Tibial artery (tissue), 4 donors: ENCODE data around the gene BECN2.

Source experiments
- DNase-seq, 2 donors: peaks; one replicate each; pipeline ENCODE4 v3.0.0-alpha.2; 2019
- H3K27ac ChIP-seq, 2 donors: fragments of 200-600 bp; sonication (generic) in 1 of 2; 1 replicate in 1 of 2; 2 replicates in 1 of 2; pipeline ENCODE4 v1.5.1; 2018 to 2019; ENCODE audit warnings: mild to moderate bottlenecking in 1 of 2
- H3K27me3 ChIP-seq, 2 donors: fragments of 200-600 bp; sonication (generic) in 1 of 2; one replicate each; pipeline versions ENCODE4 v1.5.1 to v1.6.0; 2016 to 2019
- H3K36me3 ChIP-seq, 3 donors: fragments of 200-600 bp; sonication (generic) in 2 of 3; one replicate each; pipeline ENCODE4 v1.5.1; 2016 to 2019; ENCODE audit warnings: mild to moderate bottlenecking in 2 of 3
- H3K4me1 ChIP-seq, 4 donors: fragments of 200-600 bp; sonication (generic) in 2 of 4; 1 replicate in 3 of 4; 2 replicates in 1 of 4; pipeline ENCODE4 v1.5.1; 2016 to 2019
- H3K4me3 ChIP-seq, 2 donors: fragments of 200-600 bp; sonication (generic) in 1 of 2; 1 replicate in 1 of 2; 2 replicates in 1 of 2; pipeline ENCODE4 v1.5.1; 2018 to 2019; ENCODE audit warnings: mild to moderate bottlenecking in 2 of 2
- H3K9me3 ChIP-seq, 3 donors: fragments of 200-600 bp; sonication (generic) in 1 of 3; one replicate each; pipeline ENCODE4 v1.5.1; 2016 to 2019
- intact Hi-C: fragments of 100-400 bp; cut with DNase I; formaldehyde crosslinking; loops from one replicate; pipeline ENCODE4 v1.15.0; 2023; ENCODE audit warnings: low total_unique reads
- TF ChIP-seq, protein P1 (sequence below), 2 experiments: fragments of 200-600 bp in 1 of 2; fragments of 450-650 bp in 1 of 2; IDR thresholded peaks; one replicate each; pipeline ENCODE4 v1.5.1; 2017 to 2019; ENCODE audit warnings: antibody characterized with exemption in 2 of 2, mild to moderate bottlenecking in 1 of 2, moderate library complexity in 1 of 2

BECN2 gene

DNA sequence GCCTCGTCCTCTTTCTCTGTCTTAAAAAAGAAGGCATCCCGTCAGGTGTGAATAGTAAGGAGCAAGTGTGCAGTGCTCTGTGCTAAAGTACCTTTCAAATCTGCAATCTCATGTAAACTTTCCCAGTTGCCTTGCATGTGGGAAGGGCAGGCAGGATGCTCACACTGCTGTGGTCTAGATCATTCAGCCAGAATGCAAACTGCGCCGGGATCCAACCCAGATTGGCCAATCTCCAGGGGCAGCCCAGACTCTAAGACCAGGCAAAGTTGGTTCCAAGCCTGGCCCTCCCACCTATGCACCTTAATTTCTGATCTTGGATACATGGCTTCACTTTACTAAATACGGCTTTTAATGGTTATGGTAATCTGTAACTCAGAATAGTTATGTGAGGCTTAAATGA lies 44.5 kb downstream of the BECN2 start:
- H3K36me3 ChIP-seq = no peaks in the 10 kb centered on the region
- no peak for DNase-seq
- intact Hi-C loops = no loop called here
- H3K9me3 ChIP-seq = no peaks in the 10 kb centered on the region
- no peak overlapping the region for H3K4me3 ChIP-seq
- H3K27ac ChIP-seq = no peak overlapping the region
- peaks cover 0 to 6% of the 10 kb centered on the region in 2 donors for H3K27me3 ChIP-seq
- no peaks in the 10 kb centered on the region for H3K4me1 ChIP-seq
- TF ChIP-seq, protein P1, sequence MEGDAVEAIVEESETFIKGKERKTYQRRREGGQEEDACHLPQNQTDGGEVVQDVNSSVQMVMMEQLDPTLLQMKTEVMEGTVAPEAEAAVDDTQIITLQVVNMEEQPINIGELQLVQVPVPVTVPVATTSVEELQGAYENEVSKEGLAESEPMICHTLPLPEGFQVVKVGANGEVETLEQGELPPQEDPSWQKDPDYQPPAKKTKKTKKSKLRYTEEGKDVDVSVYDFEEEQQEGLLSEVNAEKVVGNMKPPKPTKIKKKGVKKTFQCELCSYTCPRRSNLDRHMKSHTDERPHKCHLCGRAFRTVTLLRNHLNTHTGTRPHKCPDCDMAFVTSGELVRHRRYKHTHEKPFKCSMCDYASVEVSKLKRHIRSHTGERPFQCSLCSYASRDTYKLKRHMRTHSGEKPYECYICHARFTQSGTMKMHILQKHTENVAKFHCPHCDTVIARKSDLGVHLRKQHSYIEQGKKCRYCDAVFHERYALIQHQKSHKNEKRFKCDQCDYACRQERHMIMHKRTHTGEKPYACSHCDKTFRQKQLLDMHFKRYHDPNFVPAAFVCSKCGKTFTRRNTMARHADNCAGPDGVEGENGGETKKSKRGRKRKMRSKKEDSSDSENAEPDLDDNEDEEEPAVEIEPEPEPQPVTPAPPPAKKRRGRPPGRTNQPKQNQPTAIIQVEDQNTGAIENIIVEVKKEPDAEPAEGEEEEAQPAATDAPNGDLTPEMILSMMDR (IDR thresholded peaks at IDR 0.05) = no peak

DNA sequence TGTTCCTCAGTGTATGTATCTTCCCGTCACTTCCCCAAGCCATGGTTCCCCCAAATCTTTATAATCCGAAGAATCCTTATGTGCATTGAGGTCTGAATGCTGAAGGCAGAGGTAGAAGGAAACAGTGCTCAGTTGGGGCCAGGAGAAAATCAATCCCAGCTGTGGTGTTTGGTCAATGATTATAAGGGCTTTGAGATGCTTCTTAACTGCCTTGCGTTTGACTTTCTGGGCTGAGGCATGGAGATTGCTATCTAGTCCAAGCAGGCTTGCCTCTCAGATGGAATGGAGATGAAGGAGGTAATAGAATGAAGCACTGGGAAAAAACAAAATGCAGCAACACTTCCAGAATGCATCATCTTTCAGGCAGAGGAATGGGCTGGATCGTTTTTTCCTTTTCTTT lies 44.9 kb downstream of the BECN2 start:
- no peaks in the 10 kb centered on the region for H3K36me3 ChIP-seq
- intact Hi-C loops = no loop called here
- no peaks in the 10 kb centered on the region for H3K9me3 ChIP-seq
- TF ChIP-seq, protein P1 (IDR thresholded peaks at IDR 0.05) = no peak
- no peak overlapping the region for H3K27ac ChIP-seq
- peaks cover 0 to 6% of the 10 kb centered on the region in 2 donors for H3K27me3 ChIP-seq
- no peak overlapping the region for H3K4me3 ChIP-seq
- H3K4me1 ChIP-seq = no peaks in the 10 kb centered on the region
- DNase-seq = no peak

DNA sequence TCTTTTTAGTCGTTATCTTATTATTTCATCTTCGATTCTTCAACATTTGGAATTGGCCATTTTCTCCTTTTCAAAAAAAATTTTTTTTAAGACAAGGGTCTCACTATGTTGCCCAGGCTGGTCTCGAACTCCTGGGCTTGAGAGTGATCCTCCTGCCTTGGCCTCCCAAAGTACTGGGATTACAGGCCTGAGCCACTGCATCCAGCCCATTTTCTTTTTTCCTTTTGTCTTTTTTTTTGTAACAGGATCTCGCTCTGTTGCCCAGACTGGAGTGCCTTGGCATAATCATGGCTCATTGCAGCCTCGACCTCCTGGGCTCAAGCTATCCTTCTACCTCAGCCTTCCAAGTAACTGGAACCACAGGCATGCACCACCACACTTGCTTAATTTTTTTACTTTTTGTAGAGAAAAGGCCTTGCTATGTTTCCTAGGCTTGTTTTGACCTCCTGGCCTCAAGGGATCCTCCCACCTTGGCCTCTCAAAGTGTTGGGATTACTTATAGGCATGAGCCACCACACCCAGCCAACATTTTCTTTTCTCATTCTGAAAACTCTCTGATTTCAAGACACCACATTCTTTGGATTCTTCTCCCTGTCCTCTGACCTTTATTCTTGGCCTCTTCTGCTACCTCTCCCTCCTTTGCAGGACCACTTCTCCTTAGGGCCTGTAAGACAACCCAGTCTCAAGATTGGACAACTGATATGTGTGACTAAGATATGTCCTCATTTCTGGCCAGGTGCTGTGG lies 47.4 kb downstream of the BECN2 start:
- Histone ChIP-seq H3K4me1 (no peaks in the 10 kb centered on the region), H3K27me3 (peaks cover 0 to 6% of the 10 kb centered on the region in 2 donors), H3K27ac (no peak overlapping the region), H3K9me3 (no peaks in the 10 kb centered on the region), H3K4me3 (no peak overlapping the region), H3K36me3 (no peaks in the 10 kb centered on the region)
- DNase-seq = no peak
- TF ChIP-seq, protein P1 (IDR thresholded peaks at IDR 0.05) = no peak
- intact Hi-C loops = no loop called here

DNA sequence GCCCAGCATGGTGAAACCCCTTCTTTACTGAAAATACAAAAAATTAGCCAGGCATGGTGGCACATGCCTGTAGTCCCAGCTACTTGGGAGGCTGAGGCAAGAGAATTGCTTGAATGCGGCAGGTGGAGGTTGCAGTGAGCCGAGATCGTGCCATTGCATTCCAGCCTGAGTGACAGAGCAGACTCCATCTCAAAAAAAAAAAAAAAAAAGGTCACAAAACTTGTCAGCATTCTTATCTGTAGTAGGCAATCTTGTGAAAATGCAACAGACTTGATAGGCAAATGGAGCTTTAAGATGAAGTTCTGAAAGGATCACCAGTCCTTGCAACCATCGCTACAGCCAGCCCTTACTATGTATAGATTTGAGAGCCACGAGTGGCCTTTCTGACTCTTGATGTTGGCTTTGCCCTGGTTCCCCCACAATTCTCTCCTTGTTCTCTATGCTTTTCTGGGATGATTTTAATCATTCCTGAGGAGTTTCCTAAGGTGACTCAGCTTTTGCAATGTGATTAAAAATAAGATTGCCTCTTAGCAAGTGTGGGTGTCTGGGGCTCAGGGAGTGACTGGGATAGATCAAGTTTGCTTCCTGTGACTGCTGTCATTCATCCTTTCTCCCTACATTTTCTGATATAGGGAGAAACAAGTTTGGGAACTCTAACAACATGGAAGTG lies 48.4 kb downstream of the BECN2 start:
- H3K27me3 ChIP-seq = no peaks in the 10 kb centered on the region
- DNase-seq = no peak
- H3K36me3 ChIP-seq = no peaks in the 10 kb centered on the region
- TF ChIP-seq, protein P1 (IDR thresholded peaks at IDR 0.05) = no peak
- intact Hi-C loops = no loop called here
- H3K4me3 ChIP-seq = no peak overlapping the region
- no peaks in the 10 kb centered on the region for H3K4me1 ChIP-seq
- no peak overlapping the region for H3K27ac ChIP-seq
- H3K9me3 ChIP-seq = no peaks in the 10 kb centered on the region

DNA sequence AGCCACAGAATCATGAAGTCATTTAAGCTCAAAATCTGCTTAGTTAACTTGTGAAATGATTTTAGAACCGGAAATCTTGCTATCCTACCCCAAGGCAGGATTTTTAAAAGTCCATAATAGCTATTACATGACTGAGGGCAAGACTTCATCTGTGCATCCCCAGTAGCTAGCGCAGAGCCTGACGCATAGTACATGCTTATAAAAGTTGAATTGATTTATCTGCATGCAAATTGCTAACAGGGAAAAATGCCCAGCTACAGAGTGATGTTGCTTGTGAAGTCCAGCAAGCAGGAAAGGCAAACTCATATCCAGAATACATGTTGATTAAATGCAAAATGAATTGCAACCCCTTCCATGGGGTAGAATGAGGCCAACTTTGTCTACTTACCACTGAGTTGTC lies 49.4 kb downstream of the BECN2 start:
- Histone ChIP-seq H3K27ac (no peak overlapping the region), H3K4me3 (no peak overlapping the region), H3K27me3 (no peaks in the 10 kb centered on the region), H3K36me3 (no peaks in the 10 kb centered on the region), H3K9me3 (no peaks in the 10 kb centered on the region), H3K4me1 (no peaks in the 10 kb centered on the region)
- DNase-seq = no peak
- TF ChIP-seq, protein P1 (IDR thresholded peaks at IDR 0.05) = no peak
- intact Hi-C loops = no loop called here
